Kidney (tissue), 14 donors: ENCODE data around the gene TNFRSF1B. TPM values are rescaled to one million over a fixed set of nuclear protein-coding genes. Genes with fewer than 3 reads are reported as not detected.

Experiments used
- DNase-seq, 5 donors: peaks; one replicate each; pipeline ENCODE4 v3.0.0-alpha.2; 2013 to 2020
- FAIRE-seq: peaks from 2 replicates; lab custom pipeline; 2012; peaks lifted over from hg19 to GRCh38; lab: Jason Lieb, UNC
- H3K27ac ChIP-seq, 2 donors: one replicate each; pipeline ENCODE4 v1.7.0; 2013; ENCODE audit warnings: low read depth in 2 of 2, low read length in 2 of 2, inconsistent platforms in 1 of 2
- H3K27me3 ChIP-seq: one replicate; pipeline ENCODE4 v1.7.1; 2013; ENCODE audit warnings: low read length, inconsistent platforms; ENCODE audit not compliant: control insufficient read depth, insufficient read depth
- H3K36me3 ChIP-seq, 3 donors: one replicate each; pipeline versions ENCODE4 v1.7.0 to v1.7.1; 2013; ENCODE audit warnings: low read length in 3 of 3, control low read depth in 1 of 3, inconsistent platforms in 1 of 3; ENCODE audit not compliant: insufficient read depth in 3 of 3, control insufficient read depth in 2 of 3
- H3K4me1 ChIP-seq, 3 donors: one replicate each; pipeline versions ENCODE4 v1.7.0 to v1.7.1; 2013; ENCODE audit warnings: low read length in 3 of 3, inconsistent platforms in 1 of 3, low read depth in 1 of 3; ENCODE audit not compliant: control insufficient read depth in 2 of 3, insufficient read depth in 2 of 3
- H3K4me3 ChIP-seq, 3 donors: one replicate each; pipeline versions ENCODE4 v1.7.0 to v1.8.1; 2013; ENCODE audit warnings: low read length in 3 of 3, control low read depth in 1 of 3, inconsistent platforms in 1 of 3
- H3K9ac ChIP-seq, 3 donors: one replicate each; pipeline versions ENCODE4 v1.7.0 to v1.7.1; 2013; ENCODE audit warnings: low read length in 3 of 3, control low read depth in 1 of 3, inconsistent platforms in 1 of 3
- H3K9me3 ChIP-seq, 3 donors: one replicate each; pipeline versions ENCODE4 v1.7.0 to v1.7.1; 2013; ENCODE audit warnings: low read length in 3 of 3, control low read depth in 1 of 3, inconsistent platforms in 1 of 3; ENCODE audit not compliant: control insufficient read depth in 2 of 3, insufficient read depth in 1 of 3
- CTCF ChIP-seq: IDR thresholded peaks from 3 replicates; pipeline ENCODE4 v1.5.1; 2012; ENCODE audit warnings: mild to moderate bottlenecking, moderate library complexity, borderline replicate concordance; ENCODE audit not compliant: insufficient read depth; ENCODE audit errors: extremely low read depth
- intact Hi-C: fragments of 100-400 bp; cut with DNase I; formaldehyde crosslinking; loops from one replicate; pipeline ENCODE4 v1.11.1; 2022
- polyA plus RNA-seq: library from polyadenylated mRNA; stranded (reverse); fragments of 350-450 nt; fragmentation: Illumina TruSeq; extraction: RNeasy Lipid Tissue Mini Kit (QIAGEN cat#74804); gene quantifications from one replicate; pipeline ENCODE4 v1.2.3, GENCODE V29; 2014; ENCODE audit warnings: low read depth, low replicate concordance; ENCODE audit not compliant: insufficient read depth
- total RNA-seq: library from RNA; stranded (reverse); fragmentation: NEBNext Ultra II Directional; extraction: Animal tissue kit (Norgen Biotek cat#: 25700); gene quantifications from one replicate; pipeline ENCODE4 v1.2.1, GENCODE V29; 2021
- donor health status: control.
- donor health status: control.
- donor health status: control.
- donor health status: control.
- donor health status: control.
- donor health status: DM: yes; HTN: yes; CAD: no.
- donor health status: Normal renal cell carcinoma (clear cell type).

The TNFRSF1B gene
- total and polyA plus RNA-seq, 2 donors from 2014 or later, result 7.7 to 47.1 TPM

- Histone ChIP-seq H3K4me1 (no peaks in the 10 kb centered on the region), H3K27ac (no peak overlapping the region), H3K27me3 (no peaks in the 10 kb centered on the region), H3K9me3 (no peaks in the 10 kb centered on the region), H3K9ac (no peak overlapping the region), H3K36me3 (no peaks in the 10 kb centered on the region), H3K4me3 (no peak overlapping the region)
- intact Hi-C loops, result no loop called here
- FAIRE-seq, result no peak
- peak in 1 of 5 donors; percentile 87 for DNase-seq
- no peak for TF ChIP-seq CTCF
Observed at GRCh38 chr1:12135612-12136011, 31.2 kb upstream of the TNFRSF1B start.

- H3K36me3 ChIP-seq, result no peaks in the 10 kb centered on the region
- no peak for DNase-seq
- no peak overlapping the region for H3K4me3 ChIP-seq
- H3K27ac ChIP-seq, result no peak overlapping the region
- no peak overlapping the region for H3K9ac ChIP-seq
- no peaks in the 10 kb centered on the region for H3K9me3 ChIP-seq
- H3K4me1 ChIP-seq, result no peaks in the 10 kb centered on the region
- no peaks in the 10 kb centered on the region for H3K27me3 ChIP-seq
- no peak for FAIRE-seq
- no peak for TF ChIP-seq CTCF
- intact Hi-C loops, result no loop called here
Observed at GRCh38 chr1:12136916-12137610, 29.7 kb upstream of the TNFRSF1B start.

- no peak for TF ChIP-seq CTCF
- Histone ChIP-seq H3K36me3 (no peaks in the 10 kb centered on the region), H3K9me3 (no peaks in the 10 kb centered on the region), H3K9ac (no peak overlapping the region), H3K4me1 (no peaks in the 10 kb centered on the region), H3K27ac (no peak overlapping the region), H3K27me3 (no peaks in the 10 kb centered on the region), H3K4me3 (no peak overlapping the region)
- DNase-seq (peak in 2 of 5 donors; percentile 36 to 59), FAIRE-seq (no peak)
- intact Hi-C loops, result no loop called here
Observed at GRCh38 chr1:12138196-12139168, 28.3 kb upstream of the TNFRSF1B start.
